ENCODE results near the gene B4GALNT3. TPM values are rescaled to one million over a fixed set of nuclear protein-coding genes. Genes with fewer than 3 reads are reported as not detected.

B4GALNT3 gene
- total and polyA plus RNA-seq, 9 donors, result 0.58 to 4.2 (median 1.7) TPM

GRCh38 chr12:527729-528128, 68.0 kb downstream of the B4GALNT3 start:
- H3K4me3 ChIP-seq, result no peak overlapping the region
- WGBS, 3 donors, result 82 to 89% (median 89%) methylated on average over 4 of the region's 4 CpGs
- intact Hi-C loops (cut with DNase I), result no loop called here

DNA sequence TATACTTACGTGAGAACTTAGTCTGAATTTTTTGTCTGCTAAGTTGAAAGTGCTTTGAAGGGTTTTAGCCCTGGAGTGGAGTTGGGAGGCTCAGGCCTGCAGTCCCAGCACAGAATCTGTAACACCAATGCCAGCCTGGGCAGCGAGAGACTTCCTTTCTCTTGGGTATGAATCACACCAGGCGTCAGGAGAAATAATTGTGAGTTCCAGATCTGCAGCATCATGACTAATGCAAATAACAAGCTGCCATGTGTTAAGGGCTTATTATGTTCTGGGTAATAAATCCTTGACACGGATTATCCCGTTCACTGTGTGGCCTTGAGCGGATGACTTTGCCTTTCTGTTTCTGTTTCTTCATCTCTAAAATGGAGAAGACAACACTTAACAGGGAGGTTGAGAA, 70.6 kb downstream of the B4GALNT3 start:
- H3K27ac ChIP-seq, result no peak overlapping the region
- H3K4me3 ChIP-seq, result no peak overlapping the region
- no peaks in the 10 kb centered on the region for H3K9me3 ChIP-seq
- TF ChIP-seq, protein P1, sequence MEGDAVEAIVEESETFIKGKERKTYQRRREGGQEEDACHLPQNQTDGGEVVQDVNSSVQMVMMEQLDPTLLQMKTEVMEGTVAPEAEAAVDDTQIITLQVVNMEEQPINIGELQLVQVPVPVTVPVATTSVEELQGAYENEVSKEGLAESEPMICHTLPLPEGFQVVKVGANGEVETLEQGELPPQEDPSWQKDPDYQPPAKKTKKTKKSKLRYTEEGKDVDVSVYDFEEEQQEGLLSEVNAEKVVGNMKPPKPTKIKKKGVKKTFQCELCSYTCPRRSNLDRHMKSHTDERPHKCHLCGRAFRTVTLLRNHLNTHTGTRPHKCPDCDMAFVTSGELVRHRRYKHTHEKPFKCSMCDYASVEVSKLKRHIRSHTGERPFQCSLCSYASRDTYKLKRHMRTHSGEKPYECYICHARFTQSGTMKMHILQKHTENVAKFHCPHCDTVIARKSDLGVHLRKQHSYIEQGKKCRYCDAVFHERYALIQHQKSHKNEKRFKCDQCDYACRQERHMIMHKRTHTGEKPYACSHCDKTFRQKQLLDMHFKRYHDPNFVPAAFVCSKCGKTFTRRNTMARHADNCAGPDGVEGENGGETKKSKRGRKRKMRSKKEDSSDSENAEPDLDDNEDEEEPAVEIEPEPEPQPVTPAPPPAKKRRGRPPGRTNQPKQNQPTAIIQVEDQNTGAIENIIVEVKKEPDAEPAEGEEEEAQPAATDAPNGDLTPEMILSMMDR (IDR thresholded peaks at IDR 0.05), result no peak
- TF ChIP-seq EP300 (IDR thresholded peaks at IDR 0.05) (no peak), POLR2A (IDR thresholded peaks at IDR 0.05) (no peak)
- 82 to 93% (median 86%) methylated on average over 6 of the region's 6 CpGs for WGBS, 3 donors
- H3K36me3 ChIP-seq, result no peaks in the 10 kb centered on the region
- no peaks in the 10 kb centered on the region for H3K4me1 ChIP-seq (ENCODE audit: insufficient read depth)
- intact Hi-C loops (cut with DNase I), result no loop called here
- no peaks in the 10 kb centered on the region for H3K27me3 ChIP-seq
- no peak for DNase-seq

More at GRCh38 chr12:527729-528128, 68.0 kb downstream of the B4GALNT3 start:
- no peaks in the 10 kb centered on the region for H3K4me1 ChIP-seq (ENCODE audit: insufficient read depth)
- DNase-seq, result no peak
- no peaks in the 10 kb centered on the region for H3K36me3 ChIP-seq
- TF ChIP-seq, protein P1 (IDR thresholded peaks at IDR 0.05), result no peak
- TF ChIP-seq POLR2A (IDR thresholded peaks at IDR 0.05) (no peak), EP300 (IDR thresholded peaks at IDR 0.05) (no peak)
- no peaks in the 10 kb centered on the region for H3K9me3 ChIP-seq
- H3K27me3 ChIP-seq, result no peaks in the 10 kb centered on the region
- H3K27ac ChIP-seq, result no peak overlapping the region

DNA sequence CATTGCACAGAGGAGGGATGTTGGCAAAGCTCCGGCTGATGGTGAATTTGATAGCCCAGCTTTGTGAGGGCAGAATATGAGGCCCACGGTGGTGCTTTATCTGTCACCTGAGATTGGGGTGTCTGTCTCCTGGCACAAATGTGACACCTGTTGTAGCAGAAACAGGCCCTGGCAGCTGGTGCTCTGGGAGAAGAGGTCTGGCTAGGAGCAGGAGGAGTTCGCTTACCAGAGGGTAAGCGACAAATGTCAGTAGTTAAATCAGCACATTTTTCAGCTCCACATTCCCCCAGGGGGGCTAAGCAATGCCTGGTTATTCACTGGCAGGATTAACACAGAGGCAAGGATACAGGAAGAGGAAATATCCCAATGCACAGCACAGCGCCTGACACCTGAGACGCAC, 71.1 kb downstream of the B4GALNT3 start:
- intact Hi-C loops (cut with DNase I), result no loop called here
- H3K4me3 ChIP-seq, result no peak overlapping the region
- no peaks in the 10 kb centered on the region for H3K9me3 ChIP-seq
- H3K36me3 ChIP-seq, result no peaks in the 10 kb centered on the region
- H3K4me1 ChIP-seq (ENCODE audit: insufficient read depth), result no peaks in the 10 kb centered on the region
- 93 to 95% (median 95%) methylated on average over 6 of the region's 6 CpGs for WGBS, 3 donors
- no peak for TF ChIP-seq POLR2A (IDR thresholded peaks at IDR 0.05)
- TF ChIP-seq, protein P1 (IDR thresholded peaks at IDR 0.05), result no peak
- TF ChIP-seq EP300 (IDR thresholded peaks at IDR 0.05), result no peak
- H3K27me3 ChIP-seq, result no peaks in the 10 kb centered on the region
- DNase-seq, result no peak
- no peak overlapping the region for H3K27ac ChIP-seq

DNA sequence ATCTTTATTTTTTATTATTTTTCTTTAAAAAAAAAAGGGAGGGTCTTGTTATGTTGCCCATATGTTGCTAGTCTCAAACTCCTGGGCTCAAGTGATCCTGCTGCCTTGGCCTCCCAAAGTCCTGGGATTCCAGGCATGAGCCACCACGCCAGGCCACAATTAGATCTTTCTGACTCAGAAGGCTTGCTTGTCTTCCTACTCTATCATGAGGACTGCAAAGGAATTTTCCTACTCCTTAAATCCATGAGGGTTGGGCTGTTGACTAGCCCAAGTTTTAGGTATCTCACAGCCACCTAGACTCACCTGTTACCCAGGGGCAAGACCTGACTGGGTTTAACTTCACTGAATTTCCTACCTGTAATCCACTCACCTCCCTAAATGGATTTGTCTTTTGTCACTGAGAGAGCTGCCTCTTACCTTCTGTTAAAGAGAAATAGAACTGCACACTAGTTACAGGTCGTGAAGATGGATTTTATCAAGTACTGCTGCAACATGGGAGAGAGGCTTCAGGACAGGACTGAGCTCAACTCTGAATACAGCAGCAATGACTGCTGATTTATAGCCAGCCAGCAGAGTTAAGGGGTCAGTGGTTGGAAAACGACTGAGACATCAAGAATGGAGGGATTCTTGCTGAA, 72.3 kb downstream of the B4GALNT3 start:
- Histone ChIP-seq H3K4me1 (ENCODE audit: insufficient read depth) (no peaks in the 10 kb centered on the region), H3K9me3 (no peaks in the 10 kb centered on the region), H3K27ac (no peak overlapping the region), H3K4me3 (no peak overlapping the region), H3K27me3 (no peaks in the 10 kb centered on the region), H3K36me3 (no peaks in the 10 kb centered on the region)
- intact Hi-C loops (cut with DNase I), result no loop called here
- WGBS, 3 donors, result 71 to 77% (median 73%) methylated on average over 3 of the region's 3 CpGs
- DNase-seq, result no peak
- TF ChIP-seq POLR2A (IDR thresholded peaks at IDR 0.05), result no peak
- TF ChIP-seq, protein P1 (IDR thresholded peaks at IDR 0.05), result no peak

All from ovary (tissue), 9 donors.